Measurements from ENCODE around the gene UBR2. TPM values are rescaled to one million over a fixed set of nuclear protein-coding genes. Genes with fewer than 3 reads are reported as not detected.
"Not testable (repeated sequence)": the region's sequence is repeated elsewhere in the genome, so short reads cannot be mapped to it uniquely, and the experiment has no call there.

UBR2 gene
- total RNA-seq, 1 donor from 2014 or later, result 32.0 TPM

DNA sequence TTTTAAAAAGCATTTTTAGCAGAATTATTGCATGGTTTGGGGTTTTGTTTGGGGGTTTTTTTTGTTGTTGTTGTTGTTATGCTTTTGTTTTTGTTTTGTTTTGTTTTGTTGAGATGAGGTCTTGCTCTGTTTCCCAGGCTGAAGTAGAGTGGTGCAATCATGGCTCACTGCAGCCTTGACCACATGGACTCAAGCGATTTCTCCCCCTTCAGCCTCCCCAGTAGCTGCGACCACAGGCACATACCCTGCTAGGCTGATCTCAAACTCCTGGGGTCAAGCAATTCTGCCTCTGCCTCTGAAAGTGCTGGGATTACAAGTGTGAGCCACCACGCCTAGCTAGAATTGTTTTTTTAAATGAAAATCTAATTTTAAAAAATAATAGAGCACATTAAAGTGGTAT, 35.7 kb downstream of the UBR2 start:
- ATAC-seq (ENCODE audit: poor library complexity) (no peak), DNase-seq (no peak)
- intact Hi-C loops (cut with DNase I), result no loop called here

- intact Hi-C loops (cut with DNase I), result no loop called here
- DNase-seq, result no peak
- ATAC-seq (ENCODE audit: poor library complexity), result no peak
These were observed 40.3 kb downstream of the UBR2 start for GRCh38 chr6:42604150-42604549.

- DNase-seq; ATAC-seq (ENCODE audit: poor library complexity); intact Hi-C loops (cut with DNase I): not testable (repeated sequence)
These were observed 40.9 kb downstream of the UBR2 start for GRCh38 chr6:42604699-42605098.

GRCh38 chr6:42610416-42610815, 46.6 kb downstream of the UBR2 start:
- no peak for DNase-seq
- intact Hi-C loops (cut with DNase I), result no loop called here
- ATAC-seq (ENCODE audit: poor library complexity), result no peak

DNA sequence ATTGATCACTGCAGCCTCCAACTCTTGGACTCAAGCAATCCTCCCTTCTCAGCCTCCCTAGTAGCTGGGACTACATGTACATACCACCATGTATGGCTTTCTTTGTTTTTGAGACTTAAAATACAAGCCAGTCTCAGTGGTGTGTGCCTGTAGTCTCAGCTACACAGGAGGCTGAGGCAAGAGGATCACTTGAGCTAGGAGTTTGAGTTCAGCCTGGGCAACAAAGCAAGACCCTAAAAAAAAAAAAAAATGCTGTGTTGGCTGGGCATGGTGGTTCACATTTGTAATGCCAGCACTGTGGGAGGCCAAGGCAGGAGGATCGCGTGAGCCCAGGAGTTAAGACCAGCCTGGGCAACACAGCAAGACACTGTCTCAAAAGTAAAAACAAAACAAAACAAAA, 51.7 kb downstream of the UBR2 start:
- intact Hi-C loops (cut with DNase I), result no loop called here
- DNase-seq (no peak), ATAC-seq (ENCODE audit: poor library complexity) (no peak)

DNA sequence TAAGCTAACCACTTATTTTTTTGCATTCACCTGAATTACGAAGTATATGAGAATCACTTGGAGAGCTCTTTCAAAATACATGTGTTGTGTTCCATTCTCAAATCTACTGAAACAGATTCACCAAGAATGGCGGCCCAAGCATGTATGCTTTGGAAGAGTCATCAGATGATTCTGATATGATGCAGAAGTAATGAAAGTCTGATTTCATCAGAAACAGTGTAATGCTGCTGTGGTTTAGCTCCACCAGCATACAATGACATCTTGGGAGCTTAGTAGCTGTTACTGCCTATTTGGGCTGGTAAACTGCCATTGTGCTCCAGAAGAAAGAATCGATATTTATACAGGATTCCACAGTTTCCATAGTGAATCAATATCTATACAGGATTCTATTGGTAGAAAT, 52.9 kb downstream of the UBR2 start:
- intact Hi-C loops (cut with DNase I), result no loop called here
- DNase-seq, result no peak

GRCh38 chr6:42618105-42618504, 54.3 kb downstream of the UBR2 start:
- intact Hi-C loops (cut with DNase I), result no loop called here
- no peak for DNase-seq
- no peak for ATAC-seq (ENCODE audit: poor library complexity)

More for the DNA sequence above, 52.9 kb downstream of the UBR2 start:
- ATAC-seq (ENCODE audit: poor library complexity), result no peak

- ATAC-seq (ENCODE audit: poor library complexity), result no peak
- no peak for DNase-seq
- intact Hi-C loops (cut with DNase I), result no loop called here
These were observed 54.9 kb downstream of the UBR2 start for GRCh38 chr6:42618686-42619085.

GRCh38 chr6:42619963-42620362, 56.1 kb downstream of the UBR2 start:
- DNase-seq (no peak), ATAC-seq (ENCODE audit: poor library complexity) (no peak)
- intact Hi-C loops (cut with DNase I), result no loop called here

GRCh38 chr6:42624601-42625000, 60.8 kb downstream of the UBR2 start:
- DNase-seq (no peak), ATAC-seq (ENCODE audit: poor library complexity) (no peak)
- intact Hi-C loops (cut with DNase I), result no loop called here

DNA sequence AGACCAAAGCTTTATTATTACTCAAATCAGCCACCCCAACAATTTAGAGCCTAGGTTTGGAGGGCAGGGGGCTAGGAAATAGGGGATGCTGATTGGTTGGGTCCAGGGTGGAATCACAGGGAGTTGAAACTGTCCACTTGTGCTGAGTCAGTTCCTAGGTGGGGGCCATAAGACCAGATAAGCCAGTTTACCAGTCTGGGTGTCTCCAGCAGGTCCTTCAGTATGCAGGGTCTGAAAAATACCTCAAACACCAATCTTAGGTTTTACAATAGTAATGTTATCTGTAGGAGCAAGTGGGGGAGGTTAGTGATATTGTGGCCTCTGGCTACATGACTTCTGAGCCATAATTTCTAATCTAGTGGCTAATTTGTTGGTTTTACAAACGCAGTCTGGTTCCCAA, 63.2 kb downstream of the UBR2 start:
- DNase-seq (no peak), ATAC-seq (ENCODE audit: poor library complexity) (no peak)
- intact Hi-C loops (cut with DNase I), result no loop called here

DNA sequence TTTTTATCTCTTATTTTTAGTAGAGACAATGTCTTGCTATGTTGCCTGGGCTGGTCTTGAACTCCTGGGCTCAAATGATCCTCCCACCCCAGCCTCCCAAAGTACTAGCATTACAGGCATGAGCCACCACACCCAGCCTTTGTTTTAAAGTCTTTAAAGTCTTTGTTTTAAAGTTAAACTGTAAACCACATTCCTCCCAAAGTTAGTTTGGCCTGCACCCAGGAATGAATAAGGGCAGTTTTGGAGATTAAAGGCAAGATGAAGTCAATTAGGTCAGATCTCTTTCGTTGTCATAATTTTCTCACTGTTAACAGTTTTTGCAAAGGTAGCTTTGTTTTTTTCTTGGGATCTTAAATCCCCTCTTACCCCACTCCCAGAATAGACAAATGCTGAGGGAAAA, 63.8 kb downstream of the UBR2 start:
- ATAC-seq (ENCODE audit: poor library complexity) (no peak), DNase-seq (no peak)
- intact Hi-C loops (cut with DNase I), result no loop called here

- intact Hi-C loops (cut with DNase I), result no loop called here
- no peak for ATAC-seq (ENCODE audit: poor library complexity)
- DNase-seq, result no peak
These were observed 64.8 kb downstream of the UBR2 start for GRCh38 chr6:42628604-42629003.

GRCh38 chr6:42629845-42630244, 66.0 kb downstream of the UBR2 start:
- ATAC-seq (ENCODE audit: poor library complexity), result no peak

DNA sequence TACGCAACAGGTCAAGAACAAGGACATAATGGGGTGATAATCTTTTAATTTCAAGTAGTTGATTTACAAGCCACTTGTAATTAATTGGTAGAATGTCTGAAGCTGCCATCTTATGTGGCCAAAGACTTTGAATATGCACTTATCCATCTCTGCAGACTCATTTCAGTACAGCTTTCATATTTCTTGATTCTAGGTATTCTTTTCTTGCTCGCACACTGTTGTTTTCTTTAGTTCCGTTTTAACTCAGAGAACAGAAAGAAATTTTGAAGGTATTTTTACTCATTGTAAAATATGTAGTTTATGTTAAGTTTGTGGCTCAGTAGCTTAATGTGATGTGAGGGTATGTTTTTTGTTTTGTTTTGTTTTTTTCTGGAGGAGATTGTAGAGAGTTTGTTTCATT, 73.9 kb downstream of the UBR2 start:
- no peak for ATAC-seq (ENCODE audit: poor library complexity)
- intact Hi-C loops (cut with DNase I), result no loop called here
- DNase-seq, result no peak

More at GRCh38 chr6:42629845-42630244, 66.0 kb downstream of the UBR2 start:
- no peak for DNase-seq
- intact Hi-C loops (cut with DNase I), result no loop called here

DNA sequence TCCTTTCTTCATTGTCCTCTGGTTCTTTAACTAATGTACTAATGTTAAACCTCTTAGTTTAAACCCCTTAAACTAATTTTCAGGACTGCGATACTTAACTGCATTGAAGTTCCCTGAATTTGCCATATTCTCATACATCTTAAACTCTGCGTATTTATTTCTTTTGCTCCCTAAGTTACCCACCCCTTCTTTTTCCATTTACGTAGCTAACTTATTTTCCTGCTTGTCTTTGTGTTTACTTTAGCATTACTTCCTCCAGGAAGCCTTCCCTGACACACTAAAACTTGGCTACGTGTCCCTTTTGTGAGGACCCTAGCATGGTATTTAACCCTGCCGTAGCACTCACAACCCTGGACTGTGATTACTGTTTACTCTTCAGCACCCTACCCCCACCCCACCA, 79.0 kb downstream of the UBR2 start:
- DNase-seq, result no peak

DNA sequence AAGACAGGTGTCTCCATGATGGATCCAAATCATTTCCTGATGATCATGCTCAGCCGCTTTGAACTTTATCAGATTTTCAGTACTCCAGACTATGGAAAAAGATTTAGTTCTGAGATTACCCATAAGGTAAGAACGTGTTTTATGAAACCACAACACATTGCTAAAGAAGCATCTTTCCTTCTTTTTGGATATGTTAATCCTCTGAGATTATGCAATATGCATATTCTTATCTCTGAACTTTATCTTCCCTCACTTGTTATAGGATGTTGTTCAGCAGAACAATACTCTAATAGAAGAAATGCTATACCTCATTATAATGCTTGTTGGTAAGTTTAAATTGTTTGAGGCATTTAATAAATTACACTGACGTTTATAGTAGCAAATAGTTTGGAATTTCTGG, 80.4 kb downstream of the UBR2 start:
- intact Hi-C loops (cut with DNase I), result no loop called here
- no peak for DNase-seq
- ATAC-seq (ENCODE audit: poor library complexity), result no peak

More for the DNA sequence above, 79.0 kb downstream of the UBR2 start:
- no peak for ATAC-seq (ENCODE audit: poor library complexity)
- intact Hi-C loops (cut with DNase I), result no loop called here

GRCh38 chr6:42652024-42652746, 88.4 kb downstream of the UBR2 start:
- ATAC-seq (ENCODE audit: poor library complexity) (no peak), DNase-seq (no peak)
- intact Hi-C loops (cut with DNase I), result no loop called here

DNA sequence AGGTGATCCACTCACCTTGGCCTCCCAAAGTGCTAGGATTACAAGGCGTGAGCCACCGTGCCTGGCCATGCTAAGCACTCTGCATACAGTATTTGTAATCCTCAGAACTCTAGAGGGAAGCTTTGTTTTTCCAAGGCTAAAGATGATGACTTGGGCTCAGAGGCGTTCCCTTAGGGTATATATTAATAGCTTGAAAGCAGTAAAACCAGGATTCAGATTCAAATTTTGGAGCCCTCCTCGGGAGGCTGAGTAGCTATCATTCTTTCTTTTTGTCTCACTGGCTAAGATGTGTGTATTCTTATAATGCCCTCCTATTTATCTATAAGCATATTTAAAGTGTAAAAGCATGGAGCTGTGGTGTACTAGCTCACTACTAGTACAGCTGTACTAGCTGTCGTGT, 90.0 kb downstream of the UBR2 start:
- DNase-seq (no peak), ATAC-seq (ENCODE audit: poor library complexity) (no peak)
- intact Hi-C loops (cut with DNase I), result no loop called here

DNA sequence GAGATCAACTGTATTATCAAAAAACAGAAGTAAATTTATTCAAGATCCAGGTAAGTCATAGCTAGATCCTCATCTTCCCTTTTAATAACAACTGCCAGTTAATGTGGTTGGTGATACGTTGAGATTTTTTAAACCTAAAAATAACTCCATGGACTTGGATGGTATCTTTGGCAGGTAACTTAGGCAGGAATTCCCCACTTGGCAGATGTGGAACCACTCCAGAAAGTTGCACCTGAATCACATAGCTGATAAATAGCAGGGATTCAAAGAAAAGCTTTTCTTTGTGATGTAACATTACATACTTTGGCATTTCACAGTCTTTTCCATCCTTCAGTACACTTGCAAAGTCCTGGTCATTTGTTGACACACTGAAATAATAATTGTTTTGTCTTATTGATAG, 96.0 kb downstream of the UBR2 start:
- no peak for DNase-seq
- intact Hi-C loops (cut with DNase I), result loop anchor here (2.0 to 5.0 kb wide), 2 partner anchors 67 to 217 kb away; partner anchors contain the start of gene RPL7L1
- no peak for ATAC-seq (ENCODE audit: poor library complexity)

Data from Right ventricle myocardium superior (tissue), 1 donor.